Neural progenitor cell (in vitro differentiated cells): ENCODE data around the gene CACNA1C. TPM values are rescaled to one million over a fixed set of nuclear protein-coding genes. Genes with fewer than 3 reads are reported as not detected.
"Not testable (repeated sequence)": the region's sequence is repeated elsewhere in the genome, so short reads cannot be mapped to it uniquely, and the experiment has no call there.

Source experiments
- DNase-seq: peaks from one replicate; pipeline ENCODE4 v3.0.0-alpha.2; 2016; ENCODE audit warnings: low spot score
- H2AFZ ChIP-seq: fragments of 200-600 bp; sonication (generic); replicated peaks from 2 replicates; pipeline ENCODE4 v1.6.1; 2016; ENCODE audit warnings: antibody characterized with exemption
- H3F3A ChIP-seq: fragments of 200-600 bp; sonication (generic); 2 replicates; pipeline ENCODE4 v1.6.1; 2016; ENCODE audit warnings: antibody characterized with exemption, low read depth
- H3K27ac ChIP-seq: fragments of 200-600 bp; sonication (generic); 2 replicates; pipeline ENCODE4 v1.5.1; 2016; ENCODE audit warnings: mild to moderate bottlenecking
- H3K27me3 ChIP-seq: fragments of 200-600 bp; sonication (generic); 2 replicates; pipeline ENCODE4 v1.6.1; 2016; ENCODE audit warnings: mild to moderate bottlenecking, moderate library complexity
- H3K36me3 ChIP-seq: fragments of 200-600 bp; sonication (generic); 2 replicates; pipeline ENCODE4 v1.5.1; 2016
- H3K4me1 ChIP-seq: fragments of 200-600 bp; sonication (generic); 2 replicates; pipeline ENCODE4 v1.6.1; 2016; ENCODE audit warnings: mixed run types
- H3K4me2 ChIP-seq: fragments of 200-600 bp; sonication (generic); 2 replicates; pipeline ENCODE4 v1.6.1; 2016
- H3K4me3 ChIP-seq: fragments of 200-600 bp; sonication (generic); 2 replicates; pipeline ENCODE4 v1.5.1; 2016
- H3K79me2 ChIP-seq: fragments of 200-600 bp; sonication (generic); 2 replicates; pipeline ENCODE4 v1.6.1; 2016; ENCODE audit warnings: low read depth
- H3K9ac ChIP-seq: fragments of 200-600 bp; sonication (generic); 2 replicates; pipeline ENCODE4 v1.6.1; 2016
- H3K9me3 ChIP-seq: fragments of 200-600 bp; sonication (generic); 2 replicates; pipeline ENCODE4 v1.5.1; 2016; ENCODE audit warnings: low read depth
- H4K20me1 ChIP-seq: fragments of 200-600 bp; sonication (generic); 2 replicates; pipeline ENCODE4 v1.6.1; 2016; ENCODE audit warnings: low read depth
- H3K27ac Mint-ChIP-seq: 3 replicates; pipeline ENCODE4 v1.8.0; 2021; ENCODE audit warnings: mixed read lengths
- H3K27me3 Mint-ChIP-seq: 2 replicates; pipeline ENCODE4 v1.8.0; 2022; ENCODE audit warnings: low read depth, mild to moderate bottlenecking, inconsistent platforms, moderate library complexity, mixed read lengths; ENCODE audit not compliant: insufficient read depth
- H3K36me3 Mint-ChIP-seq: 3 replicates; pipeline ENCODE4 v1.8.0; 2021; ENCODE audit warnings: mixed read lengths
- H3K4me1 Mint-ChIP-seq: 3 replicates; pipeline ENCODE4 v1.8.0; 2021; ENCODE audit warnings: mixed read lengths
- H3K4me3 Mint-ChIP-seq: 3 replicates; pipeline ENCODE4 v1.8.0; 2021; ENCODE audit warnings: mild to moderate bottlenecking, moderate library complexity, mixed read lengths
- H3K9me3 Mint-ChIP-seq: 3 replicates; pipeline ENCODE4 v1.8.0; 2020; ENCODE audit warnings: mixed read lengths
- EZH2 ChIP-seq: fragments of 200-600 bp; sonication (generic); IDR thresholded peaks from 2 replicates; pipeline ENCODE4 v1.6.1; 2017; ENCODE audit warnings: antibody characterized with exemption, mild to moderate bottlenecking, moderate library complexity
- EZH2phosphoT487 ChIP-seq: fragments of 200-600 bp; sonication (generic); IDR thresholded peaks from 2 replicates; pipeline ENCODE4 v1.6.1; 2017; ENCODE audit warnings: antibody characterized with exemption
- total RNA-seq: library from RNA; depleted of rRNA; stranded (reverse); fragments of >200 nt; gene quantifications from 2 replicates; pipeline ENCODE4 v1.2.3, GENCODE V29; 2015; ENCODE audit warnings: low replicate concordance
- TF ChIP-seq, protein P1 (sequence below): fragments of 200-600 bp; sonication (generic); IDR thresholded peaks from 2 replicates; pipeline ENCODE4 v1.5.1; 2017; ENCODE audit warnings: antibody characterized with exemption, mild to moderate bottlenecking

Gene CACNA1C
- total RNA-seq, 1 donor from 2014 or later, result 2.7 TPM

DNA sequence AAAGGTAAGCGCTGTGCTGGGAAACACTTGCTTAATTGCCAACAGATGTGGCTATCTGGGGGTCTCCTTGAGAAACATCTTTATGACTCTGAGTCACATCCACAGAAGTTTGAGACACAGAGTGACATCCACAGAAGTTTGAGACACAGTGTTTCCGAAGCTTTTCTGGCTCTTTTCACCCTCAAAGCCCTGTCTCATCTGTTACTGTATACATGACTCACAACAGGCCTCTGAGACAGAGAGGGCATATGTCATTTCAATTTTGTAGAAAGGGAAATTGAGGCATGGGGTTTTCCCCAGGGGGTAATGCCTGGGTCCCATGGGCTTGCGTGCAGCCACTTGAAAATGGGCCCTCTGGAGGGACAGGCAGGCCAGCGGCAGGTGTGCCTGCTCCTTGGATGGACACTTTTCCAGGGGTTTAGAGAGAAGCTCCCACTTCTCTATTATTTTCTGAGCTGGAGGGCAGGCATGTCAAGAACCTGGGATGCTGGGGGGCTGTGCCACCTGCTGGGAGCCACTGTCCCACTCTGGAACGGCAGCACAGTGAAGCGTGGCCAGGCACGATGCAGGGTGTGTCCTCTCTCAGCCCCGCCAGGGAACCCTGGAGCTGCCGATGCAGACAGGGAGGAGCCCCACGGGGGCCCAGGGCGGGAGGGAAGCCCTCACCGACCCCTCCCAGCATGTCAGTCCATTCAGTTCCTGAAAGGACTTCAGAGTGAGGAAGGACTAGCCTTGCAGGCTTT is 630.7 kb downstream of the CACNA1C start:
- H3F3A ChIP-seq, result peaks cover 34% of the 10 kb centered on the region
- H2AFZ ChIP-seq, result no peak overlapping the region
- H3K27ac Mint-ChIP-seq, result no peak overlapping the region
- peaks cover 18% of the 10 kb centered on the region for H3K4me1 Mint-ChIP-seq
- peaks cover 5% of the 10 kb centered on the region for H4K20me1 ChIP-seq
- H3K79me2 ChIP-seq, result no peaks in the 10 kb centered on the region
- no peak overlapping the region for H3K4me2 ChIP-seq
- H3K4me3 ChIP-seq, result no peak overlapping the region
- peaks cover 7% of the 10 kb centered on the region for H3K4me1 ChIP-seq
- H3K27ac ChIP-seq, result no peak overlapping the region
- H3K9me3 ChIP-seq, result no peaks in the 10 kb centered on the region
- H3K4me3 Mint-ChIP-seq, result no peak overlapping the region
- H3K27me3 Mint-ChIP-seq, result peaks cover 18% of the 10 kb centered on the region
- TF ChIP-seq EZH2phosphoT487 (no peak), EZH2 (no peak)
- TF ChIP-seq, protein P1, sequence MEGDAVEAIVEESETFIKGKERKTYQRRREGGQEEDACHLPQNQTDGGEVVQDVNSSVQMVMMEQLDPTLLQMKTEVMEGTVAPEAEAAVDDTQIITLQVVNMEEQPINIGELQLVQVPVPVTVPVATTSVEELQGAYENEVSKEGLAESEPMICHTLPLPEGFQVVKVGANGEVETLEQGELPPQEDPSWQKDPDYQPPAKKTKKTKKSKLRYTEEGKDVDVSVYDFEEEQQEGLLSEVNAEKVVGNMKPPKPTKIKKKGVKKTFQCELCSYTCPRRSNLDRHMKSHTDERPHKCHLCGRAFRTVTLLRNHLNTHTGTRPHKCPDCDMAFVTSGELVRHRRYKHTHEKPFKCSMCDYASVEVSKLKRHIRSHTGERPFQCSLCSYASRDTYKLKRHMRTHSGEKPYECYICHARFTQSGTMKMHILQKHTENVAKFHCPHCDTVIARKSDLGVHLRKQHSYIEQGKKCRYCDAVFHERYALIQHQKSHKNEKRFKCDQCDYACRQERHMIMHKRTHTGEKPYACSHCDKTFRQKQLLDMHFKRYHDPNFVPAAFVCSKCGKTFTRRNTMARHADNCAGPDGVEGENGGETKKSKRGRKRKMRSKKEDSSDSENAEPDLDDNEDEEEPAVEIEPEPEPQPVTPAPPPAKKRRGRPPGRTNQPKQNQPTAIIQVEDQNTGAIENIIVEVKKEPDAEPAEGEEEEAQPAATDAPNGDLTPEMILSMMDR, result no peak
- no peak for DNase-seq
- no peaks in the 10 kb centered on the region for H3K36me3 ChIP-seq
- H3K9ac ChIP-seq, result no peak overlapping the region
- peaks cover 2% of the 10 kb centered on the region for H3K9me3 Mint-ChIP-seq
- no peaks in the 10 kb centered on the region for H3K27me3 ChIP-seq
- peaks cover 2% of the 10 kb centered on the region for H3K36me3 Mint-ChIP-seq

- not testable (repeated sequence) for H2AFZ ChIP-seq, H3K9me3 ChIP-seq, H3K4me3 ChIP-seq, DNase-seq, H3K9me3 Mint-ChIP-seq, H3K36me3 Mint-ChIP-seq, H3K79me2 ChIP-seq, H3K4me3 Mint-ChIP-seq, H3K27me3 ChIP-seq, H3K27ac ChIP-seq, H3K36me3 ChIP-seq, H3K4me1 ChIP-seq, H4K20me1 ChIP-seq, H3K9ac ChIP-seq, H3K27ac Mint-ChIP-seq, H3K4me2 ChIP-seq
- peaks cover 34% of the 10 kb centered on the region for H3F3A ChIP-seq
- H3K4me1 Mint-ChIP-seq, result peaks cover 16% of the 10 kb centered on the region
- H3K27me3 Mint-ChIP-seq, result peaks cover 18% of the 10 kb centered on the region
These were observed 631.2 kb downstream of the CACNA1C start for GRCh38 chr12:2684026-2684325.

GRCh38 chr12:2685620-2686279 is 633.0 kb downstream of the CACNA1C start:
- H3K27me3 ChIP-seq, result peaks cover 14% of the 10 kb centered on the region
- H3K36me3 ChIP-seq, H3K9ac ChIP-seq, H3K36me3 Mint-ChIP-seq, H3K9me3 ChIP-seq, H3K4me1 ChIP-seq, H3K4me2 ChIP-seq, DNase-seq, H3K4me3 Mint-ChIP-seq, H3K79me2 ChIP-seq, H2AFZ ChIP-seq, H3K4me3 ChIP-seq, H3K27ac Mint-ChIP-seq, H3K27ac ChIP-seq, H3K9me3 Mint-ChIP-seq, H4K20me1 ChIP-seq: not testable (repeated sequence)
- H3K4me1 Mint-ChIP-seq, result peaks cover 18% of the 10 kb centered on the region
- peaks cover 27% of the 10 kb centered on the region for H3K27me3 Mint-ChIP-seq
- H3F3A ChIP-seq, result peaks cover 44% of the 10 kb centered on the region

GRCh38 chr12:2686280-2686646 is 633.5 kb downstream of the CACNA1C start:
- peaks cover 20% of the 10 kb centered on the region for H3K4me1 Mint-ChIP-seq
- H3K36me3 ChIP-seq, result no peaks in the 10 kb centered on the region
- no peak overlapping the region for H2AFZ ChIP-seq
- TF ChIP-seq, protein P1, result no peak
- no peak for TF ChIP-seq EZH2
- TF ChIP-seq EZH2phosphoT487, result no peak
- H3K4me2 ChIP-seq, result no peak overlapping the region
- peaks cover 16% of the 10 kb centered on the region for H3K27me3 ChIP-seq
- H3K79me2 ChIP-seq, result no peaks in the 10 kb centered on the region
- H3K36me3 Mint-ChIP-seq, result peaks cover 2% of the 10 kb centered on the region
- no peak for DNase-seq
- H3K9me3 ChIP-seq, result no peaks in the 10 kb centered on the region
- no peak overlapping the region for H3K27ac Mint-ChIP-seq
- H3F3A ChIP-seq, result peaks cover 42% of the 10 kb centered on the region
- no peak overlapping the region for H3K27ac ChIP-seq
- H3K27me3 Mint-ChIP-seq, result peaks cover 28% of the 10 kb centered on the region
- peaks cover 5% of the 10 kb centered on the region for H4K20me1 ChIP-seq
- no peak overlapping the region for H3K9ac ChIP-seq
- H3K4me3 ChIP-seq, result no peak overlapping the region
- no peak overlapping the region for H3K4me3 Mint-ChIP-seq
- H3K4me1 ChIP-seq, result peaks cover 7% of the 10 kb centered on the region
- H3K9me3 Mint-ChIP-seq, result peaks cover 5% of the 10 kb centered on the region
